Astrocyte of the cerebellum (primary cell): ENCODE measurements around the gene CCNL2.
"Not testable (repeated sequence)": the region's sequence is repeated elsewhere in the genome, so short reads cannot be mapped to it uniquely, and the experiment has no call there.

Experiments
- DNase-seq: peaks from one replicate; pipeline ENCODE4 v3.0.0-alpha.2; 2011; ENCODE audit warnings: low read depth
- H3K4me3 ChIP-seq: 2 replicates; pipeline ENCODE4 v1.5.1; 2011; ENCODE audit warnings: mild to moderate bottlenecking, low read depth, low read length, moderate library complexity
- in situ Hi-C: cut with HindIII; loops from 2 replicates; pipeline ENCODE4 v1.10.0; 2017; ENCODE audit warnings: low sequenced_read_pairs
- TF ChIP-seq, protein P1 (sequence below): IDR thresholded peaks from 2 replicates; pipeline ENCODE4 v1.5.1; 2012; ENCODE audit warnings: low read length, low read depth, moderate library complexity, mild to moderate bottlenecking; ENCODE audit errors: missing control alignments

The CCNL2 gene

DNA sequence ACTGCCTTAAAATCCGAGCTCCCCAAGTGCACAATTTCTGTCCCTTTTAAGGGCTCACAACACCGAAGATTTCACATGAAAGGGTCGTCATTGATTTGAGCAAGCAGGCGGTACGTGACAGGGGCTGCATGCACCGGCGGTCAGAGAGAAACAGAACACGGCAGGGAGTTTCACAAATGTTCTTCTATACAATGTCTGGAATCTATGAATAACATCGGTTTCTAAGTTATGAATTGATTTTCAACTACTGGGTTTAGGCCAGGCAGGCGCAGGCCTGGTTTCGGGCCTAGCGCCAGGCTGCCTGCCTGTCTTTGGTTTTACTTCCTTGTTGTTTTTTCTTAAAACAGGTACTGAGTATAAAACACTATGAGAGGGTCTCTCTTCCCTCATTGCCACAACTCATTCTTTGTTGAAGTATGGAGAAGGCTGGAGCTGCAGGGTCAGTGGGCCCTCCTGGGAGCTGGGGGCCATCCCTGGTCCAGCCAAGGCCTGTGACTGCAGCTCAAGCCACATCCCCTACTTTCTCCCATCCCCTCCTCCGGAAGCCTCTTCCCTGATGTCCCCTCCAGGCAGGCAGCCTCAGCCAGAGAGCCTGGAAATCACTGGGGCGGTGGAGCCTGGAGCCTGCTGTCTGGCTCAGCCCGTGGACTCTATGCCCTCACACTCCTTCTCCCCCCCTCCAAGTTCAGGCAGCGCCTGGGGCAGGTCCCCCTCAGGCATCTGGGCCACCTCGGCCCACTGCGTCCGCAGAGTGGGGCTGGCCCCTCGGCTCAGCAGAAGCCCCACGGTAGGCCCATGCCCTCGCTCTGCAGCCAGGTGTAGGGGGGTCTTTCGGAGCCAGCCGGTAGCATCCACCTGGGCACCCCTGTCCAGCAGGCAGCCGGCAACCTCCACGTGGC is 19.6 kb upstream of the CCNL2 start:
- no peak for DNase-seq
- in situ Hi-C loops = no loop called here
- no peak overlapping the region for H3K4me3 ChIP-seq
- TF ChIP-seq, protein P1, sequence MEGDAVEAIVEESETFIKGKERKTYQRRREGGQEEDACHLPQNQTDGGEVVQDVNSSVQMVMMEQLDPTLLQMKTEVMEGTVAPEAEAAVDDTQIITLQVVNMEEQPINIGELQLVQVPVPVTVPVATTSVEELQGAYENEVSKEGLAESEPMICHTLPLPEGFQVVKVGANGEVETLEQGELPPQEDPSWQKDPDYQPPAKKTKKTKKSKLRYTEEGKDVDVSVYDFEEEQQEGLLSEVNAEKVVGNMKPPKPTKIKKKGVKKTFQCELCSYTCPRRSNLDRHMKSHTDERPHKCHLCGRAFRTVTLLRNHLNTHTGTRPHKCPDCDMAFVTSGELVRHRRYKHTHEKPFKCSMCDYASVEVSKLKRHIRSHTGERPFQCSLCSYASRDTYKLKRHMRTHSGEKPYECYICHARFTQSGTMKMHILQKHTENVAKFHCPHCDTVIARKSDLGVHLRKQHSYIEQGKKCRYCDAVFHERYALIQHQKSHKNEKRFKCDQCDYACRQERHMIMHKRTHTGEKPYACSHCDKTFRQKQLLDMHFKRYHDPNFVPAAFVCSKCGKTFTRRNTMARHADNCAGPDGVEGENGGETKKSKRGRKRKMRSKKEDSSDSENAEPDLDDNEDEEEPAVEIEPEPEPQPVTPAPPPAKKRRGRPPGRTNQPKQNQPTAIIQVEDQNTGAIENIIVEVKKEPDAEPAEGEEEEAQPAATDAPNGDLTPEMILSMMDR = no peak

DNA sequence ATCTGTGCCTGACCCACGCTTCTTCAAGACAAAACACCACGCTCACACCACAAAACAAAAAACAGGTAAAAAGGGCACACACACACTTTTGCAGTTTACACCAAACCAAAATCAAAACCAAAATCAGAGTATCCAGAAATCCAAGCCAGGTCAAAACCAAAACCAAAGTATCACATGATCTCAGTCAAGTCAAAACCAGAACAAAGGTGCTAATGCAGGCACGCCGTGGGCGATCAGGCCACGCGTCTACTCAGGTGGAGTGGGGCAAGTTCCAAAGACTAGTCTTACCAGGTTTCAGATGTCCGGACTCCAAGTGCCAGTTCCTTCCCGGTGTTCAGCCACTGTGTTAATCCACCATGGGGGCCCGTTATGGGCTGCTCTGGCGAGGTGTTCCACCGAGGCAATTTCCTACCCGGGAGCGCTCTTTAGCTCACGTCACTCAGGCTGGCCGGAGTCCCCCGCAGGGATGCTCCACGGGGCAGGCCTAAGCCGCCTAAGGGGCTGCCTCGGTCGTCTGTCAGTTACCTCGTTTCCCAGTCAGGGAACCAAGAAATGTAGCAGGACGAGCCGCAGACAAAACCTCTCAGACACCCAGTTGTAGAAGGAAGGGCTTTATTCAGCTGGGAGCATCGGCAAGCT is 18.8 kb upstream of the CCNL2 start:
- H3K4me3 ChIP-seq, DNase-seq, in situ Hi-C loops: not testable (repeated sequence)

DNA sequence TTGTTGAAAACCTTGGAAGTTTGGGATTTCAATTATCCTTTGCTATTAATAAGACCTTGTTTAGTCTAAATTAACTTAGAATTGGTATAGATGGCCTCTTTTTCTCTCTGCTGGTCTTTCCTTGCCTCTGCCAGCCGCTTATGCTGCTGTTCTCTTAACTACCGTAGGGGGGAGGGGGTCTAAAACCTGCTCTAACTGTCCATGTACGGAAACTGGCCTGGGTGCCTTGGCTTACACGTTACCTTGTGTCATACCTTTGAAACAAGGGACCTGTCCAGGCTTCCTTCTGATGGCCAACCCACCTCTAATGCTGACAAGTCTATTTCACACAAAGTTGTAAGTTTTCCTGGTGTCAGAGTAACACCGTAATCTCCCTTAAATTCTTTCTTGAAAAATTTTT is 18.3 kb upstream of the CCNL2 start:
- H3K4me3 ChIP-seq, DNase-seq, in situ Hi-C loops: not testable (repeated sequence)

DNA sequence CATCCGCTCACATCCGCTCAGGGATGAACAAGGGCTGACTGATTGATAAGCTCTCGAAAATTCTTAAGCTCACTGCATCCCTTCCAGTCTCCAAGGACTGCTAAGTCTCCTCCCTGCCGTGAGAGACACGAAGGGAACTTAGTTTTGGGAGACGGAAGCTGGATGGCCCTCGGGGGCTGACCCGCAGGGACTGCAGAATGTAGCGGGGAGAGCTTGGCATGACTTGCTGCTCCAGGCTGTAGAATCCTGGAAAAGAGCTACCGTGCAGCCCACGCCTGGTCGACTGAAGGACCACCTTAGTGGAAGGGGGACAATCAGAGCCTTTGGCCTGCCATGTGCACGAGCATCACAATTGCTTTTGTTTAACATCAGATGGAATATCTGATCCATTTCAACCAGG is 16.6 kb upstream of the CCNL2 start:
- no peak overlapping the region for H3K4me3 ChIP-seq
- in situ Hi-C loops = no loop called here
- no peak for DNase-seq
- TF ChIP-seq, protein P1 = no peak

DNA sequence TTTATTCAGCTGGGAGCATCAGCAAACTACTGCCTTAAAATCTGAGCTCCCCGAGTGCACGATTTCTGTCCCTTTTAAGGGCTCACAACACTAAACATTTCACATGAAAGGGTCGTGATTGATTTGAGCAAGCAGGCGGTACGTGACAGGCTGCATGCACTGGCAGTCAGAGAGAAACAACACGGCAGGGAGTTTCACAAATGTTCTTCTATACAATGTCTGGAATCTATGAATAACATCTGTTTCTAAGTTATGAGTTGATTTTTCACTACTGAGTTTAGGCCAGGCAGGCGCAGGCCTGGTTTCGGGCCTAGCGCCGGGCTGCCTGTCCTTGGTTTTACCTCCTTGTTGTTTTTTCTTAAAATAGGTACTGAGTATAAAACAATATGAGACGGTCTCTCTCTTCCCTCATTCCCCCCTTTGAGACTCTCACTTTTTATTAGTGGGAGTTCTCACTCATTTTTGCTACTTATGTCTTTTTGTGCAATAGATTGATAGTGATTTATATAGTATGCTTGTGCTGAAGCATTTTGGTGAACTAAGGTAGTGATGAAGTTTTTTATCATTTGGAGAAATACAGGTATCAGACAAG is 13.3 kb upstream of the CCNL2 start:
- in situ Hi-C loops, DNase-seq, H3K4me3 ChIP-seq: not testable (repeated sequence)

DNA sequence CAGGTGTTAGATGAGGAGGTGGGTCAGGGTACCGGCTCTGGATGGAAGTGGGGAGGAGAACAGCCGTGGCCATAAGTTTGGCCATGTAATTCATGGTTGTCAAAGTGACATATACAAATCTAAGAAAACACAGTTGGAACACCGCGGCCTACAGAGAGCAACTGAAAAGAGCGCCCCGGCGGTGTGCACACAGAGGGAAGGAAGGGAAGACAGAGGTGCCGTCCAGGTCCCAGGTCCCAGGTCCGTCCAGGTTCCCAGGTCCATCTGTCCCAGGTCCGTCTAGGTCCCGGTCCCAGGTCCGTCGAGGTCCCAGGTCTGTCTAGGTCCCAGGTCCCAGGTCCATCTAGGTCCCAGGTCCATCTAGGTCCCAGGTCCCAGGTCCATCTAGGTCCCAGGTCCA is 12.5 kb upstream of the CCNL2 start:
- TF ChIP-seq, protein P1 = no peak
- DNase-seq = no peak
- in situ Hi-C loops = no loop called here
- H3K4me3 ChIP-seq = no peak overlapping the region

DNA sequence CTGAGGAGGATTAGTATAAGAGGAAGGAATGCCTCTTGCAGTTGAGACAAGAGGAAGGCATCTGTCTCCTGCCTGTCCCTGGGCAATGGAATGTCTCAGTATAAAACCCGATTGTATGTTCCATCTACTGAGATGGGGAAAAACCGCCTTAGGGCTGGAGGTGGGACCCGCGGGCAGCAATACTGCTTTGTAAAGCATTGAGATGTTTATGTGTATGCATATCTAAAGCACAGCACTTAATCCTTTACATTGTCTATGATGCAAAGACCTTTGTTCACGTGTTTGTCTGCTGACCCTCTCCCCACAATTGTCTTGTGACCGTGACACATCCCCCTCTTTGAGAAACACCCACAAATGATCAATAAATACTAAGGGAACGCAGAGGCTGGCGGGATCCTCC is 11.1 kb upstream of the CCNL2 start:
- in situ Hi-C loops, DNase-seq: not testable (repeated sequence)

DNA sequence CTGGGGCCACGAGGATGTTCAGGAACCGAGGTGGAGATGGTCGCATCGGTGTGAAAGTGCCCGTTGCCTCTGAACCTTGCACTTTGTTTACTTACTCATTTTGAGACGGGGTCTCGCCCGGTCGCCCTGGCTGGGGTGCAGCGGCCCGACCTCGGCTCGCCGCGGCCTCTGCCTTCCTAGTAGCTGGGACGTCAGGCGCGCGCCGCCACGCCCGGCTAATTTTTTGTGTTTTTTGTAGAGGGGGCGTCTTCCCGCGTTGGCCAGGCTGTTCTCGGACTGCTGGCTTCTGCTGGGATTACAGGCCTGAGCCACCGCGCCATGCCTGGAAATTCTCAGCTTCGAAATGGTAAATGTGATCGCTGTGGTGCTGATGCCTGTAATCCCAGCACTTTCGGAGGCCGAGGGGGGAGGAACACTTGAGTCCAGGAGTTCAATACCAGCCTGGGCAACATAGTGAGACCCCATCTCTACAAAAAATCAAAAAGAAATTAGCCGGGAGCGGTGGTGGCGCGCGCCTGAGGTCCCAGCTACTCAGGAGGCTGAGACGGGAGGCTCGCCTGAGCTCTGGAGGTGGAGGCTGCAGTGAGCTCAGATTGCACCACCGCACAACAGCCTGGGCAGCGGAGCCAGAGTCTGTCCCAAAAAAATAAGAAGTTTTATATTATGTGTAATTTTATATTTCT is 8.6 kb upstream of the CCNL2 start:
- peak overlapping the region; percentile 92 for H3K4me3 ChIP-seq
- in situ Hi-C loops = no loop called here
- TF ChIP-seq, protein P1 = no peak
- DNase-seq = no peak

More for the DNA sequence above, 11.1 kb upstream of the CCNL2 start:
- H3K4me3 ChIP-seq = not testable (repeated sequence)
